ENCODE measurements around the gene CSNK1D. TPM values are rescaled to one million over a fixed set of nuclear protein-coding genes. Genes with fewer than 3 reads are reported as not detected.
"Not testable (repeated sequence)": the region's sequence is repeated elsewhere in the genome, so short reads cannot be mapped to it uniquely, and the experiment has no call there.

Gene CSNK1D
- polyA plus RNA-seq, 1 donor = 125 TPM

DNA sequence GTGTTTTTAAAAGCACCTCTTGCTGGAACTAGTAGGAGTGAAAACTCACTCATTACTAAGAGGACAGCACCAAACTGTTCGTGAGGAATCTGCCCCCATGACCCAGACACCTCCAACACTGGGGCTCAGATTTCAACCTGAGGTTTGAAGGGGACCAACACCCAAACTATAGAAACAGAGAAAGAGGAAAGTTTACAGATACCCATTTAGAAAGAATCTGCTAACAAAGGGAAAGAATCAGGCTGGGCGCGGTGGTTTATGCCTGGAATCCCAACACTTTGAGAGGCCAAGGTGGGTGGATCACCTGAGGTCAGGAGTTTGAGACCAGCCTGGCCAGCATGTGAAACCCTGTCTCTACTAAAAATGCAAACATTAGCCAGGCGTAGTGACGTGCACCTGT, 3.4 kb upstream of the CSNK1D start:
- no peak for DNase-seq

DNA sequence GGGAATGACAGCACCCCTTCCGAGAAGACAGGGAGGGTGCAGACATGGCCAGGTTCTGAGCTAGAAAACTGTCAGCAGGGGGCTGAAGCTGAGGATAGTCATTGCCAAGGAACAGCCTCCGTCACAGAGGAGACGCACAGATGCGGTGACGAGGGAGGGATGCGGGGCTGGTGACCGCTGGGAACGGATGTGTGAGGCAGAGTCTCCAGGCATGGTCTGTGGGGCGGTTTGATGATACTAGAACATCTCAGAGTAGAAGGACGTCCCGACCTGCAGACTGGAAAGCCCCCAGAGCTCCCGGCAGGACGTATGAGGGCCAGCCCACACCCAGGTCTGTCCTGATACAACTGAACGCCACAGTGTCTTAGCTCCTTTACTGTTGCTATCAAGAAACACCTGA, 1.8 kb upstream of the CSNK1D start:
- DNase-seq = no peak

GRCh38 chr17:82274134-82275020, 877 bp upstream of the CSNK1D start:
- no peak for DNase-seq

- DNase-seq = no peak
Measured at GRCh38 chr17:82272495-82273326, 789 bp downstream of the CSNK1D start.

DNA sequence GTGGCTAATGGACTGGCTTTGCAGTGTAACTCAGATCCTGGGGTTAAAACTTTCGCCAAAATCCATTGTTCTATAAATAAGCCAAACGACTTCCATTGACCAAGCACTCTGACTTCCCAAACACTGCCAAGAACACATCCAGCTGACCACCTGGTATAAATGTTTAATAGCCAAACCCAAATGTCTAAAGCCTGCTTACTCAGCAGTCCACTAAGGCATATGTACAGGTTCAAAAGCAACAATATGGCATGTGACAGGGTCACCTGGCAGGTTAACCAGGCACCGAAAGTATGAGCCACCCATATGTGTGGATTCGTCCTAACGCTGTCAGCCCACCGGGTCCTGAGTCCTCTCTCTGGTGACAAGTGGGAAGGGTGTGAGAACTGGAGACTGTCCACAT, 2.1 kb downstream of the CSNK1D start:
- no peak for DNase-seq

GRCh38 chr17:82270651-82271050, 2.8 kb downstream of the CSNK1D start:
- DNase-seq = no peak

DNA sequence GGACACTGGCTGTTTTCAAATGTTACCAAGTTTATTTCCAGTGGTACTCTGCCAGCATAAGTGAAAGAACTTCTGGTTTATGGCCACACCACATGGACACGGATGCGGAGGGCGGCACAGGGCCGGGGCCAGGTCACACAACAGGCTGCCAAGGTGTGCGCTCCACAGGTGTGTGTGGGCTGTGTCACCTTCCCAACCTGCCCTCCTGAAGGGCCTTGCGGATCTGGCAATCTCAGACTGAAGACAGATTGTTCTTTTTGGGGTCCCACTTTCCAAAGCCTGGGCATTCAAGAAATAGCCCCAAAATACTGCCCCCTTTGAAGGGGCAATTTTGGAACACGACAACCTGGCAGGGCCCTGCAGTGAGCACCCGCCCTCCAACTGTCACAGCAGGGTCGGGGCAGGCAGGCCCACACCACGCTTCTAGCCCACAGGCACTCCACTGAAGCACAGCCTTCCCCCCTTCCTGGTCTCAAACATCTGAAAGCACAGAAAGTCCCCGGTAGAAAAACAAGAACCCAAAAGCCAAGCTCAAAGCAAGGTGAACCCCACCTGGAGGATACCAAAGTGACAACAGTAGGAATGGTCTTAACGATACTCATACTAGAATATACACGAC, 3.5 kb downstream of the CSNK1D start:
- no peak for DNase-seq

DNA sequence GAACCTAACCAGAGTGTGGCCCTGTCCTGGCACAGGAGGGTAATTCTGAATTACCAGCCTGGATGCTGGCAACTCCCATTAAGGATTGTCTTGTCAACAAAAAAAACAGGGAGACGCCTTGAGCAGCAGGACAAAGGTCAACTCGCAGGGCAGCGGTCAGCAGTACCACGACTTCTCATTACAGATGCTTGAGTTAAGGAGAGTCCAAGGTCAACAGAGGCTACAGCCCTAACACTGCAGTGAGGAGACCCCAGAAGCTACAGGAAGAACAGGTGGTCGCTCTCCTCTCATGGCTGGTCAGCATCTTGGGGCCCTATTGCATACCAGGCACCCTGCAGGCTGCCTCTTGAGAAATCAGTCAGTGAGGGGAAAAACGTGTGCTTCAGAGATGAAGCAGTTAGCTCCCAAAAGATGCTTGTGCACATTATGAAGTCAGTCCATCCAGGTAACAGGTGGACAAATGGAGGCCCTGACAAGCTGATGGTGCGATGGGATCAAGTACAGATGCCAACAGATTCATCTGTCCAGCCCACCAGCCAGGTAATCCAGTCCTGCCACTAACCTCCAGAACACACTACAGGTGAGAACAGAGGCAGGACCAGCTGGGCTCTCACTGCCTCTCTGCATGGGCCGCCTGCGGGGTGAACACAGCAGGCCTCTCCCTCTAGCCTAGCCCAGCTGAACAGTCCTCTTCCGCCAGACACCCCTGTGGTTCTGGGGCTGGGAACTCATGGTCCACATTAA, 4.2 kb downstream of the CSNK1D start:
- DNase-seq = no peak

GRCh38 chr17:82267575-82268379, 5.7 kb downstream of the CSNK1D start:
- no peak for DNase-seq

DNA sequence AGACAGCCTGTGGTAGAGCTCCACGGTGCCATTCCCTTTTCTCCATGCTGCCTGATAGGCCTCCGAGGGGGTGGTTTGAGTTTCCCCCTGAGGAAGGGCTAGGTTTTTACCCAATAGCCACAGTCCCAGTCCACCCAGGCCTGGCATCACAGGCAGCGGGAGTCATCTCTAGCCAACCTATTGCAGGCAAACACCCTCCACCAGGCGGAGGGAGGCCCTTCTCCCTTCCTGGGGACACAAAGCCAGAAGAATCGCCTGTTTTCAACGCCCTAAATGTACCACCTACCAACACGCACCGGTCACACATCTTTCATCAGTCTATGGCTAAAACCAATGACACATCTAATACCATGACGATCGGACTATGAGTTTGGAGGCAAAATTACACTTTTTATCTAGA, 7.4 kb downstream of the CSNK1D start:
- no peak for DNase-seq

GRCh38 chr17:82263641-82264040, 9.9 kb downstream of the CSNK1D start:
- DNase-seq = no peak

GRCh38 chr17:82262344-82262743, 11.2 kb downstream of the CSNK1D start:
- DNase-seq = no peak

- not testable (repeated sequence) for DNase-seq
Measured at GRCh38 chr17:82259972-82260961, 13.2 kb downstream of the CSNK1D start.

GRCh38 chr17:82258555-82258954, 14.9 kb downstream of the CSNK1D start:
- no peak for DNase-seq

- DNase-seq = no peak
Measured at GRCh38 chr17:82257473-82257872, 16.0 kb downstream of the CSNK1D start.

DNA sequence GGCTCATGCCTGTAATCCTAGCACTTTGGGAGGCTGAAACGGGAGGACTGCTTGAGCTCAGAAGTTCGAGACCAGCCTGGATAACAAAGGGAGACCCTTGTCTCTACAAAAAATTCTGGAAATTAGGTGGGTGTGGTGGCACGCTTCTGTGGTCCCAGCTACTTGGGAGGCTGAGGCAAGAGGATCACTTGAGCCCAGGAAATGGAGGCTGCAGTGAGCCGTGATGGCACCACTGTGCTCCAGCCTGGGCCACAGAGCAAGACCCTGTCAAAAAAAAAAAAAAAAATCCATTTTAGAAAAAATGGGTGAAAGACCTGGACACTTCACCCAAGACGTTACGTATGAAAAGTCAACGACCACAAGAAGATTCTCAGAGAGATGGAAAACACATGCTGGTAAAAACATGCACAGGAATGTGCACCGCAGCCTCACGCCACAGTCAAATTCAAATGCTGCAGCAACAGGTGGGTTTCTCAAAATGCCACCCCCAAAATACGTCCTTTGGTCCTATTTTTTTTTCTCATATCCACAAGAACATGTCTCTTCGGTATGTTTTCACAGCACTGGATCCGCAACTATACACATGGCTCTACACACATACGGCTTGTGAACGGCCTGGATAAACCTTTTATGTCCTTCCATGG, 17.1 kb downstream of the CSNK1D start:
- no peak for DNase-seq

- DNase-seq = no peak
Measured at GRCh38 chr17:82255402-82255972, 18.0 kb downstream of the CSNK1D start.

GRCh38 chr17:82254746-82255145, 18.8 kb downstream of the CSNK1D start:
- DNase-seq = not testable (repeated sequence)

- DNase-seq = not testable (repeated sequence)
Measured at GRCh38 chr17:82254096-82254495, 19.4 kb downstream of the CSNK1D start.
